HepG2 (cell line): ENCODE measurements around the gene NDOR1. TPM values are rescaled to one million over a fixed set of nuclear protein-coding genes. Genes with fewer than 3 reads are reported as not detected.

Source experiments
- GATA4 ChIP-seq: sonication (generic); IDR thresholded peaks from 2 replicates; pipeline ENCODE4 v1.6.1; 2016; ENCODE audit warnings: antibody characterized with exemption, low read depth, borderline replicate concordance
- MXD1 ChIP-seq: sonication (generic); formaldehyde crosslinking; IDR thresholded peaks from 2 replicates; pipeline ENCODE4 v1.4.0; 2020; ENCODE audit warnings: mild to moderate bottlenecking, missing genetic modification reagents
- MXD3 ChIP-seq: IDR thresholded peaks from 2 replicates; pipeline ENCODE4 v1.6.1; 2016; ENCODE audit warnings: mild to moderate bottlenecking, missing biosample characterization, missing genetic modification reagents
- MYNN ChIP-seq: sonication (generic); formaldehyde crosslinking; IDR thresholded peaks from 2 replicates; pipeline ENCODE4 v1.4.0; 2020; ENCODE audit warnings: mild to moderate bottlenecking, low read depth, missing genetic modification reagents
- RBM22 ChIP-seq: fragments of 200-400 bp; formaldehyde crosslinking; optimal IDR thresholded peaks from 2 replicates; pipeline ENCODE3; 2017; ENCODE audit warnings: mild to moderate bottlenecking, low read length, moderate library complexity
- YY1 ChIP-seq: IDR thresholded peaks from 2 replicates; pipeline ENCODE4 v1.6.1; 2011; ENCODE audit warnings: low read length, low read depth, moderate library complexity, mild to moderate bottlenecking; ENCODE audit not compliant: insufficient read depth, insufficient replicate concordance
- ZFX ChIP-seq: sonication (generic); formaldehyde crosslinking; IDR thresholded peaks from 2 replicates; pipeline ENCODE4 v1.4.0; 2020; ENCODE audit warnings: mild to moderate bottlenecking, low read depth, missing genetic modification reagents, moderate library complexity
- ZNF318 ChIP-seq: sonication (generic); formaldehyde crosslinking; IDR thresholded peaks from 2 replicates; pipeline ENCODE4 v1.4.0; 2020; ENCODE audit warnings: mild to moderate bottlenecking, missing genetic modification reagents
- ZNF367 ChIP-seq: sonication (generic); formaldehyde crosslinking; IDR thresholded peaks from 2 replicates; pipeline ENCODE4 v1.4.0; 2020; ENCODE audit warnings: missing genetic modification reagents, borderline replicate concordance
- ZNF496 ChIP-seq: sonication (generic); formaldehyde crosslinking; IDR thresholded peaks from 2 replicates; pipeline ENCODE4 v1.8.1; 2023; ENCODE audit warnings: mild to moderate bottlenecking, moderate library complexity, missing genetic modification reagents; ENCODE audit not compliant: insufficient replicate concordance
- ZNF543 ChIP-seq: sonication (generic); formaldehyde crosslinking; IDR thresholded peaks from 2 replicates; pipeline ENCODE4 v1.4.0; 2020; ENCODE audit warnings: mild to moderate bottlenecking, missing genetic modification reagents
- ZNF605 ChIP-seq: sonication (generic); formaldehyde crosslinking; IDR thresholded peaks from 2 replicates; pipeline ENCODE4 v1.8.0; 2022; ENCODE audit warnings: mild to moderate bottlenecking, missing genetic modification reagents
- ZNF747 ChIP-seq: sonication (generic); formaldehyde crosslinking; IDR thresholded peaks from 2 replicates; pipeline ENCODE4 v1.8.1; 2023; ENCODE audit warnings: missing genetic modification reagents, mild to moderate bottlenecking, borderline replicate concordance
- ZNF782 ChIP-seq: sonication (generic); formaldehyde crosslinking; IDR thresholded peaks from 2 replicates; pipeline ENCODE4 v1.4.0; 2020; ENCODE audit warnings: missing genetic modification reagents, mild to moderate bottlenecking, borderline replicate concordance
- polyA plus RNA-seq, 8 experiments: library from polyadenylated mRNA; depleted of rRNA in 3 of 8; stranded (reverse) in 7 of 8; unstranded in 1 of 8; fragments of >200 nt; fragmentation: Illumina TruSeq in 4 of 8; extraction: Trizol in 4 of 8; gene quantifications; 2 replicates each; pipeline versions ENCODE4 v1.2.1 to v1.2.3, GENCODE V29; 2011 to 2016; ENCODE audit warnings: low read depth in 4 of 8, missing spikeins in 1 of 8, mixed read lengths in 1 of 8; ENCODE audit not compliant: insufficient read depth in 1 of 8
- total RNA-seq, 5 experiments: library from RNA; depleted of rRNA; stranded (reverse); fragments of >200 nt; fragmentation: Illumina TruSeq; extraction: Trizol; gene quantifications; 2 replicates each; pipeline ENCODE4 v1.2.3, GENCODE V29; 2016; ENCODE audit warnings: low read depth in 1 of 5
- TF ChIP-seq, protein P1 (sequence below): sonication (generic); formaldehyde crosslinking; IDR thresholded peaks from 2 replicates; pipeline ENCODE4 v1.9.0; 2021; ENCODE audit warnings: missing genetic modification reagents, borderline replicate concordance

Gene NDOR1
- total and polyA plus RNA-seq, 2 of the 13 experiments (the other 11 are each of a cell fraction or from before 2014, with no cell fraction given) = 3.6 to 8.7 TPM

GRCh38 chr9:137223078-137223970, 17.8 kb downstream of the NDOR1 start (continued):
- TF ChIP-seq RBM22 (no peak), ZNF367 (no peak), ZNF543 (CRISPR knock-in tag) (no peak), ZNF496 (CRISPR knock-in tag) (no peak), MXD1 (peak; percentile 42), ZNF605 (0 out of 2 replicates have a peak, but pooled peaks have one; percentile 14), ZNF782 (CRISPR knock-in tag) (no peak), ZNF747 (CRISPR knock-in tag) (no peak), YY1 (peak; percentile 84), MXD3 (CRISPR knock-in tag) (no peak; the same call in none of the 2 replicates), GATA4 (peak; percentile 27; the same call in 1 of the 2 replicates), ZFX (CRISPR knock-in tag) (0 out of 2 replicates have a peak, but pooled peaks have one; percentile 72), MYNN (no peak), ZNF318 (CRISPR knock-in tag) (no peak)
- TF ChIP-seq, protein P1, sequence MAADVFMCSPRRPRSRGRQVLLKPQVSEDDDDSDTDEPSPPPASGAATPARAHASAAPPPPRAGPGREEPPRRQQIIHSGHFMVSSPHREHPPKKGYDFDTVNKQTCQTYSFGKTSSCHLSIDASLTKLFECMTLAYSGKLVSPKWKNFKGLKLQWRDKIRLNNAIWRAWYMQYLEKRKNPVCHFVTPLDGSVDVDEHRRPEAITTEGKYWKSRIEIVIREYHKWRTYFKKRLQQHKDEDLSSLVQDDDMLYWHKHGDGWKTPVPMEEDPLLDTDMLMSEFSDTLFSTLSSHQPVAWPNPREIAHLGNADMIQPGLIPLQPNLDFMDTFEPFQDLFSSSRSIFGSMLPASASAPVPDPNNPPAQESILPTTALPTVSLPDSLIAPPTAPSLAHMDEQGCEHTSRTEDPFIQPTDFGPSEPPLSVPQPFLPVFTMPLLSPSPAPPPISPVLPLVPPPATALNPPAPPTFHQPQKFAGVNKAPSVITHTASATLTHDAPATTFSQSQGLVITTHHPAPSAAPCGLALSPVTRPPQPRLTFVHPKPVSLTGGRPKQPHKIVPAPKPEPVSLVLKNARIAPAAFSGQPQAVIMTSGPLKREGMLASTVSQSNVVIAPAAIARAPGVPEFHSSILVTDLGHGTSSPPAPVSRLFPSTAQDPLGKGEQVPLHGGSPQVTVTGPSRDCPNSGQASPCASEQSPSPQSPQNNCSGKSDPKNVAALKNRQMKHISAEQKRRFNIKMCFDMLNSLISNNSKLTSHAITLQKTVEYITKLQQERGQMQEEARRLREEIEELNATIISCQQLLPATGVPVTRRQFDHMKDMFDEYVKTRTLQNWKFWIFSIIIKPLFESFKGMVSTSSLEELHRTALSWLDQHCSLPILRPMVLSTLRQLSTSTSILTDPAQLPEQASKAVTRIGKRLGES = 0 out of 2 replicates have a peak, but pooled peaks have one; percentile 26
